HK-2 (cell line): Measurements from ENCODE around the gene JAK2.

Experiments
- DNase-seq: peaks from one replicate; pipeline ENCODE4 v3.0.0-alpha.2; 2018; ENCODE audit not compliant: unreplicated experiment

The JAK2 gene

GRCh38 chr9:5140151-5140550 lies 155.1 kb downstream of the JAK2 start:
- no peak for DNase-seq

- no peak for DNase-seq
Observed at GRCh38 chr9:5144217-5144616, 159.1 kb downstream of the JAK2 start.

- no peak for DNase-seq
Observed at GRCh38 chr9:5146241-5146640, 161.2 kb downstream of the JAK2 start.
